HG02870 (cell line): ENCODE data around the gene PRDM12.

Source experiments
- ATAC-seq: cut with Tn5 transposase; IDR thresholded peaks from one replicate; pipeline ENCODE4 v1.9.1; 2021; ENCODE audit warnings: mild to moderate bottlenecking, moderate library complexity; ENCODE audit not compliant: unreplicated experiment

The PRDM12 gene

GRCh38 chr9:130714586-130715110 lies 50.3 kb downstream of the PRDM12 start:
- no peak for ATAC-seq

- ATAC-seq: no peak
Observed at GRCh38 chr9:130715270-130715669, 50.9 kb downstream of the PRDM12 start.

GRCh38 chr9:130718562-130718961 lies 54.2 kb downstream of the PRDM12 start:
- ATAC-seq: no peak

GRCh38 chr9:130720762-130721161 lies 56.4 kb downstream of the PRDM12 start:
- ATAC-seq: no peak

GRCh38 chr9:130728721-130729120 lies 64.3 kb downstream of the PRDM12 start:
- no peak for ATAC-seq

- ATAC-seq: no peak
Observed at GRCh38 chr9:130729145-130729544, 64.8 kb downstream of the PRDM12 start.

GRCh38 chr9:130731355-130731754 lies 67.0 kb downstream of the PRDM12 start:
- ATAC-seq: no peak

- no peak for ATAC-seq
Observed at GRCh38 chr9:130732136-130732535, 67.7 kb downstream of the PRDM12 start.
